SKM-1 treated with dmso at 0.1 percent for 144 hours (cell line): ENCODE data around the gene EEF1AKMT4.
A peak's percentile ranks its signal among the peaks of the same experiment; 100 is the strongest.

Experiments used
- DNase-seq: peaks from one replicate; lab custom pipeline; 2025; ENCODE audit not compliant: unreplicated experiment; lab: John Stamatoyannopoulos, UW

The EEF1AKMT4 gene

DNA sequence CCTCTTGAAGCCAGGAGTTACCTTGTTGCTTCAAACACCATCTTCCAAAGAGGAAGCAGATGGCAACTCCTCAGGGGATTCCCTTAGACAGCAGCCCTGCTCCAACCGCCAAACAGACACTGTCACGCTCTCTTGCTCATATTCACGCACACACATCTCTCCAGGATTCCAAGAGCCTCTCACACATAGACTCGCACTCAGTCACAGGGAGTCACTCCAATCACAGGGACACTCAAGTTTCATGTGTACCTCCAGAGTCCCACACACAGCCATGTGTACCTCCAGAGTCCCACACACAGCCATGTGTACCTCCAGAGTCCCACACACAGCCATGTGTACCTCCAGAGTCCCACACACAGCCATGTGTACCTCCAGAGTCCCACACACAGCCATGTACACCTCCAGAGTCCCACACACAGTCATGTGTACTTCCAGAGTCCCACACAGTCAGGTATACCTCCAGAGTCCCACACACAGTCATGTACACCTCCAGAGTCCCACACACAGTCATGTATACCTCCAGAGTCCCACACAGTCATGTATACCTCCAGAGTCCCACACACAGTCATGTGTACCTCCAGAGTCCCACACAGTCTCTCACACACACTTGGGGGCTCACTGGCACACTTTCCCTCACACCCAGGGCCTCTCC is 14.0 kb upstream of the EEF1AKMT4 start:
- no peak for DNase-seq

DNA sequence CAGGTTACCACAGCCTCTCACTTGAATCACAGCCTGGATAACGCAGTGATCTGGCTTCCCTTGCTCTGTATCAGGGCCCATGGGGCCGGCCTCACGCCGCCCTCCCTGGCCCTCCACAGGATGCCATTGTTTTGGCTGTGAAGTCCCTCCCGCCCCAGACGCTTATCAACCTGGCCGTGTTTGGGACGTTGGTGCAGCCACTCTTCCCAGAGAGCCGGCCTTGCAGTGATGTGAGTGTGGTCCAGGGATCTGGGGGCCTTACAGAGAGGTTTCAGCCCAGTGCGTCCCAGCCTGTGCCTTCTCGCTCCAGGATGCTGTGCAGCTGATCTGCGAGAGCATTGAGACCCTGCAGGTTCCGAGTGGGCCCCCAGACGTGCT is 13.4 kb upstream of the EEF1AKMT4 start:
- DNase-seq: no peak

DNA sequence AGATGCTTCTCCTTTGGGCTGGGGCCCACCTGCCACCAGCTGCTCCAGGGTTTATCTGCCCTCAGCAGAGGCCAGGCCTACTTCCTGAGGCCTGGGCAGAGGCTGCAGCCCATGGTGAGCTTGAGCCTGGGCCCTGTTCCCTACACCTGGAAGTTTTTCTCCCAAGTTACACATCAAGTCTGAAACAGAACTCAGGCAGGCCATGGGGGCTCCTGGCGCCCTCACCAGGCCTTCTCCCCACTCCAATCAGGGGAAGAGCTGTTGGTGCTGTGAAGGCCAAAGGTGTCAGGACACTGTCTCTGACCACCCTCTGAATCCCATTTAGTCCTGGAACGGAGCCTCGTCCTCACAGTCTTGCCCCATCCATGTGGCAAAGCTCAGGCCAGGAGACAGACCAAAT is 12.8 kb upstream of the EEF1AKMT4 start:
- DNase-seq: no peak

DNA sequence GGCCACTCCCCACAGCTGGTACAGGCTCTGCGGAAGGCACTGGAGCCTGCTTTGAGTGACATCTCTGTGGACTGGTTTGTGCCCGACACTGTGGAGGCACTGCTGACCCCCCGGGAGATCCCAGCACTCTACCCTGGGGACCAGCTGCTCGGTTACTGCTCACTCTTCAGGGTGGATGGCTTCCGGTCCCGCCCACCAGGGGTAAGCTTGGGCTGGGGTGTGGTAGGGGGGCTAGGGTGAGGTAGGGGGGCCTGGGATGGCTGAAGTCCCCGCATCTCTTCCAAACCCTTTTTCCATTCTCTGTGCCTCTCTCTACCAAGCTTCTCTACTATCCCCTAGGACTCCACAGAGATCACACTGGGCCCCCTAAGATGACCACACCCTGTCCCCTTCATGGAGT is 12.3 kb upstream of the EEF1AKMT4 start:
- DNase-seq: no peak

DNA sequence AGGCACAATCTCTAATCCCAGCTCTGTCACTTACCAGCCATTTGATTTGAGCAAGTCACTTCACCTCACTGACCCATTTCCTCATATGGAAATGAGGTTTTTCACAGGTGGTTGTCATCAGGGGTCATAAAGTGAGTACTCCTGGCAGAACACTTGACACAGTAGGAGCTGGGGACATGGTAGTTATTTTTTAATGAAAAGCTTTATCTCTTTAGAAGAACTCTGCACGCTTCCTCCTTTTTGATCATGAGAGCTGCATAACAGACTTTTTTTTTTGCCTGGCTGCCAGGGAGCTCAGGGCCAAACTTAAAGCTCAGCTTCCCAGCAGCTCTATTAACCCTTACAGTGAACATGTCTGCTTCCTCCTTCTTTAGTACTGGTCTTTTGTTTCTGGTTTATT is 11.7 kb upstream of the EEF1AKMT4 start:
- no peak for DNase-seq

DNA sequence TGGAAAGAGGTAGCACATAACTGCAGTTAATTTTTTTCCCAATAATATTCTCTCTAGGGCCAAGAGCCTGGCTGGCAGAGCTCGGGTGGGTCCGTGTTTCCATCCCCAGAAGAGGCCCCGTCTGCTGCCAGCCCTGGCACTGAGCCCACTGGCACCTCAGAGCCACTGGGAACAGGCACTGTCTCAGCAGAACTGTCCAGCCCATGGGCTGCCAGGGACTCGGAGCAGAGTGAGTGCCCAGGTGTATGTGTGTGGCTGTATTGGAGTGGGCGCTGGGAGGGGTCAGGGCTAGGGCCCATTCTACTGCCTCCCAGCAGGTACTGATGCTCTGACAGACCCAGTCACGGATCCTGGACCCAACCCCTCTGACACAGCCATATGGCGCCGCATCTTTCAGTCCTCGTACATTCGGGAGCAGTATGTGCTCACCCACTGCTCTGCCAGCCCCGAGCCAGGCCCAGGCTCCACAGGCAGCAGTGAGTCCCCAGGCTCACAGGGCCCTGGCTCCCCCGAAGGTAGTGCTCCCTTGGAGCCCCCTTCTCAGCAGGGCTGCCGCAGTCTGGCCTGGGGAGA is 11.1 kb upstream of the EEF1AKMT4 start:
- DNase-seq: no peak

DNA sequence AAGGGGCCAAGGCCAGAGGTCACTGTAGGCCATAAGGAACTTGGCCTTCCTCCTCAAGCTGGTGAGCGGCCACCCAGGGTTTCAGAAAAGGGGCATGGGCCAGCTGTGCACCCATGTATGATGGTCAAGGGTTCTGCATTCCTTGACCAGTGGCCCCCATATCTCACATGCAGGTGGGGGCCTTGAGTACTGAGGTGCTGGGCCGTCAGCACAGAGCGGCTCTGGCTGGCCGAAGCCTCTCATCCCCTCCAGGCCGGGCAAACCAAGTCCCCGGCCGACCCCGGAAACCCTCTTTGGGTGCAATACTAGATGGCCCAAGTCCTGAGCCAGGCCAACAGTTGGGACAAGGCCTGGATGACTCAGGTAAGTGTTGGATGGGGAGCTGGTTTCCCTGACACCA is 10.3 kb upstream of the EEF1AKMT4 start:
- no peak for DNase-seq

DNA sequence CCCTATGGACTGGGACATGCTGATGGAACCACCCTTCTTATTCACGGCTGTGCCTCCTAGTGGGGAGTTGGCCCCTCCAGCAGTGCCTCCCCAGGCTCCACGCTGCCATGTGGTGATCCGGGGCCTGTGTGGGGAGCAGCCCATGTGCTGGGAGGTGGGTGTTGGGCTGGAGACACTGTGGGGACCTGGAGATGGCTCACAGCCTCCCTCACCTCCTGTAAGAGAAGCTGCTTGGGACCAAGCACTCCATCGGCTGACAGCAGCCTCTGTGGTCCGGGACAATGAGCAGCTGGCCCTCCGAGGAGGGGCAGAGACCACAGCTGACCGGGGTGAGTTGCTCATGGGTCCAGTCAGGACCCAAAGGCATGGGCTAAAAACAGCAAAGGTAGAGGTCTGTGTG is 9.8 kb upstream of the EEF1AKMT4 start:
- DNase-seq: no peak

DNA sequence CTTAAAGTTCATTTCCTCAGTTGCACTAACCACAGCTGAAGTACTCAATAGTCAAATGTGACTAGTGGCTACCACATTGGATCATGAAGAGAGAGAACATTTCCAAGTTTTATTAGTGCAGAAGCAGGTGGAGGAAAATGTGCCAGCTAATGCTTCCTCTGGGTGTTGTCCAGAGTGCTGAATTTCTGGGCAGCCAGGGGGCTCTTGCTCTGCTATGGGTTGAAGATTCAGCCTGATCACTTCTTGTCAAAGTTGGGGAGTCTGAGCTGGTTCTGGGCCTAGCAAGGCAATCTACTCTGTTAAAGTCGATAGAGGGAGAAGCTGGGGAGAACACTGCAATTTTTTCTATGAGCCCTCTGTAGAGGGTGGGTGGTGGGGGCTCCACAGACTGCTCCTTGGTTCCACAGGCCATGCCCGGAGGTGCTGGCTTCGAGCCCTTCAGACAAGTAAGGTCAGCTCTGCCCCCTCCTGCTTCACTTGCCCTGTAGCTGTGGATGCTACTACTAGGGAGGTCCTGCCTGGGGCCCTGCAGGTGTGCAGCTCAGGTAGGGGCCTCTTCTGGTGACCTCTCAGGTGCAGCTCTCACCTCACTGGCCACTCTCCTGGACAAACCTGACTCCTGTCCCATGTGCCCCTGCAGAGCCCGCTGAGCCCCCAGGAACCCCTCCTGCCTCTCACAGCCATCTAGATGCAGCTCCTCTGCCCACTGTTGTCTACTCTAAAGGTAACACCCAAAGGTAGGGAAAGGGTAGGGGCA is 8.9 kb upstream of the EEF1AKMT4 start:
- DNase-seq: no peak

DNA sequence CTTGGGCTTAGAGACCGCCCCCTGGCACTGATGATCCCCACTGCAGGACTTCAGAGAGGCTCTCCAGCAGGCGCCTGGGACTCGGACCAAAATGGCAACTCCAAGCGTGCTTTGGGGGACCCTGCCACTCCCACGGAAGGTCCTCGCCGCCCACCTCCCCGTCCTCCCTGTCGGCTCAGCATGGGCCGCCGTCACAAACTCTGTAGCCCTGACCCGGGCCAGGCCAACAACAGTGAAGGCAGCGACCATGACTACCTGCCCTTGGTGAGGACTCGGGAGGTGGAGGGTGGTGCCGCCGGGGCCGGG is 8.4 kb upstream of the EEF1AKMT4 start:
- DNase-seq: no peak

DNA sequence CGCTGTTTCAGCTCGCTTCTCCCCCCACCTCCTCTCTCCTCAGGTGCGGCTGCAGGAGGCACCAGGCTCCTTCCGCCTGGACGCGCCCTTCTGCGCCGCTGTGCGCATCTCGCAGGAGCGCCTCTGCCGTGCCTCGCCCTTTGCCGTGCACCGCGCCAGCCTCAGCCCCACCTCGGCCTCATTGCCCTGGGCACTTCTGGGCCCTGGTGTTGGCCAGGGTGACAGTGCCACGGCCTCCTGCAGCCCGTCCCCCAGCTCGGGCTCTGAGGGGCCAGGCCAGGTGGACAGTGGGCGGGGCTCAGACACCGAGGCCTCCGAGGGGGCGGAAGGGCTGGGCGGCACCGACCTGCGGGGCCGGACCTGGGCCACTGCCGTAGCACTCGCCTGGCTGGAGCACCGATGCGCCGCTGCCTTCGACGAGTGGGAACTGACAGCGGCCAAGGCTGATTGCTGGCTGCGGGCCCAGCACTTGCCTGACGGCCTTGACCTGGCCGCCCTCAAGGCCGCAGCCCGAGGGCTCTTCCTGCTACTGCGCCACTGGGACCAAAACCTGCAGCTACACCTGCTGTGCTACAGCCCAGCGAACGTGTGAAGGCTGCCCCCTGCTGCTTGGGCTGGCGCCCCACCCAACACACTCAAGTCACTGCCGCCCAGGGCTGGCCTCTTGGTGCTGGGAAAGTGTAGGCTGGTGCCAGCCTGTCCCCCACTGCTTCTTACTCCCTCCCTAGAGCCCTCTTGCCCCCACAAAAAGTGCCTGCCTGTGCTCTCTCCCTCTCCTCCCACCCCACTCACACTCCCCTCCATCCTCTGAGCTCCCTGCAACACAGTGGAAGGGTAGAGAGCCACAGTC is 7.8 kb upstream of the EEF1AKMT4 start:
- no peak for DNase-seq

DNA sequence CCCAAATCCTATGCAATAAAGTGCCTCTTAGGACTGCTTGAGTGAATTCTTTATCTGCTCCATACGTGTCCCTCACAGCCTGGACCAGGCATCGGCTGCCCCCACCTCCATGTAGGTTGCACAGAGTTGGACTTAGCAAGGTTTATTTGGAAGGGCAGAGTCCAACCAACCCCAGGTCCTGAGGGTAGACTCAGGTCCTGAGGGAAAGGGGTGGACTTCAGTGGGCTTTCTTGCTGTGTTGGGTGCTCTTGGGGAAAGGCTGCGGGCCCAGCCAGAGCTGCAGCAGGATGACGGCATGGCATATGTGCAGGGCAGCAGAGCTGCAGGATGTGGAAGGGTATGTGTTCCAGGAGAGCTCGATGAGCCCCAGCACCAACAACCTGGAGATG is 7.2 kb upstream of the EEF1AKMT4 start:
- no peak for DNase-seq

DNA sequence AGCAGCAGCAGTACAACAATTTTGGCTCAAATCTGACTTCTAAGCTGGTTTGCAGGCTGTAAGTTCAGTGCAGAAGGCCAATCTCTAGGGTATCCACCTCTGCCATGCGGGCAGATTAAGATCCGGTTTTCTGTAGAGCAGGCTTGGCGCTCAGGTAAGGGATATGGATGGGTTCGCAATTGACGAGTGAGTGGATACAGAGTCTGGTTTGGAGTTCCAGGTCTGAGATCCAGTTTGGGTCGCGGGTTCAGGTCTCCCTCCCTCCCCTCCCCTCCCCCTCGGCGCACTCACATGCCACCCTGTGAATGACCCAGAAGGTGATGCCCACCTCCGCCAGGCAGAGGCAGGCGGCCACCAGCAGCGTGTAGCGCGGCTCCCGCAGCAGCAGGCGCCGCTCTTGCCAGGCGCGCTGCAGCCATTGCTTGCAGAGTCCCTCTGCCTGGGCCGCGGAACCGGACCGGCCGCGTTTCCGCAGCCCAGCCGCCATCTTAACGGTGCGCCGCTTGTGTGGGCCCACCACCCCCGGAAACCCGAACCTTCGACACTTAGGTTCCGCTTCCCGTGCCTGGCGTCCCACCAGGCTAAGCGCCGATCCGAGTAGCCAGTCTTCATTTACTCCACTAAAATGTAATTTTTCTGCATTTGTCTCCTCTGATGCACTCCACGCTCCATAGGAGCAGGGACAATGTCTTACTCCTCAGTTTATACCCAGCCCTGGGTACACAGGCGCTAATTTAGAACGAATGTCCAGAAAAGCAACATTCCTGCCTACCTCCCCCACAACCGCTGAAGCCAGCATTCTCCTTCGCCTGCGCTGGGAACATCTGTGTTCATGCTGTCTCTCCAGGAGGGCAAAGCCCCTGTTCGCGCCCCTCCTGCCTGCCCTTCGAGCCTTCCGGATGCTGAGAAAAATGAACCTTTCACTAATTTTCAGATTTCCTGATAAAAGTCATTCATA is 739 bp upstream of the EEF1AKMT4 start, which contains the start of gene ALG3:
ALG3 (minus strand) TSS at position 509 of the 958 bp plus-strand sequence; CDS start at position 487, 22 bp downstream.
- DNase-seq: peak; percentile 54

DNA sequence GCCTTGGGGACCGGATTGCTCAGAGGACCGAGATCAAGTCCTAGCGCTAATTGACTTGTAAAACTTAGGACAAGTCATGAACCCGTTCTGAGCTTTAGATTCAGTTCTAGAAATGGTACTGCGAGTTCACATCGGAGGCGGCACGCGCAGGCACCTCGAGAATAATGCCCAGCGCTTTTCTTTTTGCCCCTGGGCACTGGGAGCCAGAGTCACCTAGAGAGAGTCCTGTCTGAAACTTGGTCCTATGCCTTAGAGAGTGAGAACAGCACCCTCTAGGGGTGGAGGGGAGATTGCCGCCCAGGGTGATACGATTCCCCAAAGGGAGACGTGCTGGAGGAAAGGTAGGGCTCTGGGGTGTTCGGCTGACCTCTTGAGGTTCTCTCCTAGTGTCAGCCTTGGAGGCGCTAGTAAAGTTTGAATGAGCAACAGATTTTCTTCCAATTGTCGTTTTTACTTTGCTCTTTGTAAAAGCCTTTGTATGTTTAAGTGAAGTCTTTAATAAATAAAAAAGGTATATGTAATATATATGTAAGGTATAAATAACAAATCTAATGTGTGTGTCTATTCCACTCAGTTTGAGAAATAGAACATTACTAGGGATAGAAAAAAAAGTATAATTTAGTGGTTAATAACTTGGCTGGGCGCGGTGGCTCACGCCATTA is 826 bp downstream of the EEF1AKMT4 start:
- peak; percentile 93 for DNase-seq

DNA sequence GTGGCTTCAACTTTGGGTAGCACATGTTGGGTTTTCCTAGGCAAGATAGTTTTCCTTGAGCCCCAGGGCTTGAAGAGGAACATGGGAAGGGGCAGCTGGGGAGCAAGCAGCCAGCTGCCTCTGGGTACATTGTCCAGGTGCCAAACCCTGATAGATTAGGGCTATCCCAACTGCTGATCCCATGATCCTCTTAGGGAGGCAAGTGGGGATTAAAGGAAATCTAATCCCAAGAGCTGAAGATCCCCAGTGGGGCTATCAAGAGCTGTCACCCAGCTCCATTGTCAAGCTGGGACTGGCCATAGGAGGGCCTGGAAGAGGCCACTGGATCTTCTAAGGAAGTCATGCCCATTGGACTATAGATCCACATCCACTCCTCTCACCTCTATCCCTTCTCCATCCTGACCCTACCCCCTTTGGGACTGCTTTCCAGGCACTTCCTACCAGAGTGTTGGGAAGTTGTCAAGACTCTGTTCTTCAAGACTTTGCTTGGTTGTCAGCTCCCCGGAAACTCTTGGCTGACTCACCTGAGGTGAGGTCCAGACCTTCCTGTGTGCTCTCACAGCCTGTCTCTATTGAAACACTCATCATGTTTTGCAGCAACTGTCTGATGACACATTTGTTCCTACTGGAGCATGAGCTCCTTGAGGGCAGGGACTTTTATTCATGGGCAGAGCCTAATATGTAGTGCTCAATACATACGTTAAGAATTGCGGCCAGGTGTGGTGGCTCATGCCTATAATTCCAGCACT is 6.0 kb downstream of the EEF1AKMT4 start:
- no peak for DNase-seq

DNA sequence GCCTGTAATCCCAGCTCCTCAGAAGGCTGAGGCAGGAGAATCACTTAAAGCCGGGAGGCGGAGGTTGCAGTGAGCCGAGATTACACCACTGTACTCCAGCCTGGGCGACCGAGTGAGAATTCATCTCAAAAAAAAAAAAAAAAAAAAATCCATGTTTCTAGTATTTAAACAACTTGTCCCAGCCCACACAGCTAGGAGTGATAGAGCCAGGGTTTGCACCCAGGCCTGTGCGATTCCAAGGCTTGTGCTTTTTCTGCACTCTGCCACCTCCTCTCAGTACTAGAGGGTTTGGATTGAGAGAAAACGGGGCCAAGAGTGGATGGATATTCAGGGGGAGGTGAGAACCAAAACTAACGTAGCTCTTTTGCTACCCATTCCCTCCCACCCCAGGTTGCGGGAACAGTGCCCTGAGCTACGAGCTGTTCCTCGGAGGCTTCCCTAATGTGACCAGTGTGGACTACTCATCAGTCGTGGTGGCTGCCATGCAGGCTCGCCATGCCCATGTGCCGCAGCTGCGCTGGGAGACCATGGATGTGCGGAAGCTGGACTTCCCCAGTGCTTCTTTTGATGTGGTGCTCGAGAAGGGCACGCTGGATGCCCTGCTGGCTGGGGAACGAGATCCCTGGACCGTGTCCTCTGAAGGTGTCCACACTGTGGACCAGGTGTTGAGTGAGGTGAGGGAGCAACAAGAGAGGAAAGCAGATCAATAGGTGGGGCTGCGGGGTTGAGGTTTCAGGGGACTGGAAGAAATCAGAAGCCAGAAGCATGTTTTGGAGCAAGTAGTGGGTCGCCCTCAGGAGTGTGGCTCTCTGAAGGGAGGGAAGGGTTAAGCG is 7.8 kb downstream of the EEF1AKMT4 start:
- DNase-seq: no peak

DNA sequence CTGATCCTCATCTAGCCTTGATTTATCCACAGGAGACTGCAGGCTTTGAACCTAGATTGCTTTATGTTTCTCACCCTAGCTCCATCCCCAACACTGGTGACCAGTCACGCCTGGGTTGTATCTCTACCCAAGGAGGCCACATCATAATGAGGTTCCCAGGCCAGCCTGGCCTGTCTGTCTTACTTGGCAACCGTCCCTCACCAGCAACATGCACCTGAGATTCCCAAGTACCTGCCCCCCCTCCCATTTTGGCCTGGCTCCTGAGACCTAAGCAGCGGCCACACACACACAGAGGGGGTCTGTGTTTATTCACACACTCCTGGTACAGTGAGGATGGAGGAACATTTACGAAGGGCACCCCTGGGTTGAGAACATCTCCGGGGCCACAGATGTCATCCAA is 9.5 kb downstream of the EEF1AKMT4 start:
- DNase-seq: no peak

DNA sequence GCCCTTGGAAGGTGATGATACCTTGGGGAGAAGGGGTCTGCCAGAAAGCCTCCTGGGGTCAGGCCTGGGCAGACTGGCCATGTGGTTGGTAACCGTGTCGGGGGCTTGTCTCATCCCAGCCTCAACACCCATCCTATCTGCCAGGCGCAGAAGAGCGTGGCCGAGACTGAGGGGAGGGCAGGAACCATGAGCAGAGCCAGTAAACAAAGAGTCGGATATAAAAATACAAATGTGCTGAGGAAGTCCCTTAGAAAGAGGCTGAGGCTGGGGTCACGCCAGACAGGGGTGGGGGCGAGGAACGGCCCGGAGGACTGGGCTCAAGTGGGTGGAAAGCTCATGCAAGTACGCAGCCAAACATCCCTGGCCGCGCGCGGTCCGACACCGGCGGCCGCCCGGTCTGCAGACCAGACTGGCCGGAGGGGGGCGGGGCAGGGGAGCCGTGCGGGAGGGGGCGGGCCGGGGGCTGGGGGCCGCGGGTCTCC is 10.0 kb downstream of the EEF1AKMT4 start:
- no peak for DNase-seq
